ENCODE results near the gene GNAQ.
A peak's percentile ranks its signal among the peaks of the same experiment; 100 is the strongest.

GNAQ gene

DNA sequence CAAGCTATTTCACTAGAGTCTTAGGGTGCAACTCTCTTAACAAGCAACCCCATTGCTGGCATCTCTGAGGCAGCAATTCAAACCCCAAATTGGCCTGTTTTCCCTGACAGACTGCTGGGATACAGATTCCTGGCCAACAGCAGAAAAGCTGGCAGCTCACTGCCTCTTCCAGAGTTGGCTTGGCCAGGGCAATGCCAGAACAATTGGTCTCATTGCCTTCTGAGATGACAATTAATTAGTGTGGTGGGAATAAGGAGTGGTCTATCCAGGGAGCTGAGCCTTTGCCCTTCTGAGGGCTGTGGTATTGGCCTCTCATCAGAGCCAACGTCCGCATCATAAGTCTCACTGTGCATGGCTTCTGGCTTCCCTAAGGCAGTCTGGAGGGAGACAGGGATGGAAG, 183.2 kb downstream of the GNAQ start:
- peaks cover 3% of the 10 kb centered on the region for H3K4me1 Mint-ChIP-seq
- no peaks in the 10 kb centered on the region for H3K36me3 Mint-ChIP-seq (ENCODE audit: low read depth)
- no peak for DNase-seq
- H3K9me3 Mint-ChIP-seq: no peaks in the 10 kb centered on the region
- peak overlapping the region; percentile 67 for H3K27ac Mint-ChIP-seq
- TF ChIP-seq, protein P1, sequence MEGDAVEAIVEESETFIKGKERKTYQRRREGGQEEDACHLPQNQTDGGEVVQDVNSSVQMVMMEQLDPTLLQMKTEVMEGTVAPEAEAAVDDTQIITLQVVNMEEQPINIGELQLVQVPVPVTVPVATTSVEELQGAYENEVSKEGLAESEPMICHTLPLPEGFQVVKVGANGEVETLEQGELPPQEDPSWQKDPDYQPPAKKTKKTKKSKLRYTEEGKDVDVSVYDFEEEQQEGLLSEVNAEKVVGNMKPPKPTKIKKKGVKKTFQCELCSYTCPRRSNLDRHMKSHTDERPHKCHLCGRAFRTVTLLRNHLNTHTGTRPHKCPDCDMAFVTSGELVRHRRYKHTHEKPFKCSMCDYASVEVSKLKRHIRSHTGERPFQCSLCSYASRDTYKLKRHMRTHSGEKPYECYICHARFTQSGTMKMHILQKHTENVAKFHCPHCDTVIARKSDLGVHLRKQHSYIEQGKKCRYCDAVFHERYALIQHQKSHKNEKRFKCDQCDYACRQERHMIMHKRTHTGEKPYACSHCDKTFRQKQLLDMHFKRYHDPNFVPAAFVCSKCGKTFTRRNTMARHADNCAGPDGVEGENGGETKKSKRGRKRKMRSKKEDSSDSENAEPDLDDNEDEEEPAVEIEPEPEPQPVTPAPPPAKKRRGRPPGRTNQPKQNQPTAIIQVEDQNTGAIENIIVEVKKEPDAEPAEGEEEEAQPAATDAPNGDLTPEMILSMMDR (IDR thresholded peaks at IDR 0.05): no peak
- no peaks in the 10 kb centered on the region for H3K27me3 Mint-ChIP-seq (ENCODE audit: low read depth, poor library complexity)
- H3K4me3 Mint-ChIP-seq: no peak overlapping the region

DNA sequence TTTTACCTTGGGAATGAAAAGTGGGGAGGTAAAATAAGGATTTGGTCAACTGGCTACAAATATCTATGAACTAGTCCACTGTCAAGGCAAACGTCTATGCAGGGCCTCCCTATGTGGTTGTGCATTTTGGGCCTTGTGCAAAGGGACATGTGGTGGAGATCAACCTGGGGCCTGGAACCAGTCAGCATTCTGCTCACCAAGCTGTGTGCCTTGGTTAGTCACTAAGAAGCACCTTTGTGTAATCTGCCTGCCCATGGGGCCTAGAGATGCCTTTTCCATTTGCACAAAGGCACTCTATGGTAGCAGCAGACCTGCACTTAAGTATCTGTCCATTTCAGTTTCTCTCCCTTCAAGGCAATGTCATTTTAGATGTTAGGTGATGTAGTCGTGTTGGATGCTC, 184.0 kb downstream of the GNAQ start:
- Mint-ChIP-seq H3K4me3 (no peak overlapping the region), H3K36me3 (ENCODE audit: low read depth) (no peaks in the 10 kb centered on the region), H3K9me3 (no peaks in the 10 kb centered on the region), H3K27me3 (ENCODE audit: low read depth, poor library complexity) (no peaks in the 10 kb centered on the region), H3K4me1 (peaks cover 9% of the 10 kb centered on the region), H3K27ac (peak overlapping the region; percentile 91)
- no peak for DNase-seq
- TF ChIP-seq, protein P1 (IDR thresholded peaks at IDR 0.05): no peak

DNA sequence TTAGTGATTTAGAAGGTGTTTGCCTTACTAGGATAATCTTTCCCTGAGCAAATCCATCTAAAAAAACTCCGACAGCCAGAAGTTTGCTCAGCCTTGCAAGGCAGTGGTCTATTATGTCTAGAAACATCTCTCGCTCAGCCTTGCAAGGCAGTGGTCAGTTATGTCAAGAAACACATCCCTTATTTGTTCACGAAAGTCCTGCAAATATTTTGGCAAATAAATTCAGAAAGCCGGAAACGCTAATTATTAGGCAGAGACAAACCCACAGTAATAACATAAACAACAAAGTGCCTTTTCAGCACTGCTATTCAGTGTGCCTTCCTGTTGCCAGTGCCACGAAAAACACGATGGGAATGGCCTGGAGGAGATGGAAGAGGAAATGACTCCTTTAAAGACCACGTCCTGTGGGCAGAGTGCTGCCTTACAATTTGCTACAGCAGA, 184.5 kb downstream of the GNAQ start:
- H3K27ac Mint-ChIP-seq: peak overlapping the region; percentile 91
- H3K36me3 Mint-ChIP-seq (ENCODE audit: low read depth): no peaks in the 10 kb centered on the region
- no peak for DNase-seq
- H3K27me3 Mint-ChIP-seq (ENCODE audit: low read depth, poor library complexity): no peaks in the 10 kb centered on the region
- TF ChIP-seq, protein P1 (IDR thresholded peaks at IDR 0.05): no peak
- no peak overlapping the region for H3K4me3 Mint-ChIP-seq
- H3K9me3 Mint-ChIP-seq: no peaks in the 10 kb centered on the region
- H3K4me1 Mint-ChIP-seq: peaks cover 9% of the 10 kb centered on the region

DNA sequence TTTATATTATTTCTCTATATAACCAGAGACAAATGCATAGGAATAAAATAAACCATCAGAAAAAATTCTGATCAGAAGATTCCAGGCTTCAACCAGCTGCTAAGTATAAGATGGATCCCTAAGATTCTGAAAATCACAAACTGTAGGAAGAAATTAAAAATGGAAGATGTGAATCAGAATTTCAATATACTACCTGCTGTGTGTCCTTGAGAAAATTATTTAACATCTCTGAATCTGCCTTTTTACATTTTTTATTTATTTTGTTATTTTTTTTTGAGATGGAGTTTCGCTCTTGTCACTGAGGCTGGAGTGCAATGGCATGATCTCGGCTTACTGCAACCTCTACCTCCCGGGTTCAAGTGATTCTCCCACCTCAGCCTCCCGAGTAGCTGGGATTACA, 187.2 kb downstream of the GNAQ start:
- Mint-ChIP-seq H3K36me3 (ENCODE audit: low read depth) (no peaks in the 10 kb centered on the region), H3K9me3 (no peaks in the 10 kb centered on the region), H3K27me3 (ENCODE audit: low read depth, poor library complexity) (no peaks in the 10 kb centered on the region), H3K4me3 (no peak overlapping the region), H3K27ac (no peak overlapping the region), H3K4me1 (peaks cover 9% of the 10 kb centered on the region)
- TF ChIP-seq, protein P1 (IDR thresholded peaks at IDR 0.05): no peak
- no peak for DNase-seq

DNA sequence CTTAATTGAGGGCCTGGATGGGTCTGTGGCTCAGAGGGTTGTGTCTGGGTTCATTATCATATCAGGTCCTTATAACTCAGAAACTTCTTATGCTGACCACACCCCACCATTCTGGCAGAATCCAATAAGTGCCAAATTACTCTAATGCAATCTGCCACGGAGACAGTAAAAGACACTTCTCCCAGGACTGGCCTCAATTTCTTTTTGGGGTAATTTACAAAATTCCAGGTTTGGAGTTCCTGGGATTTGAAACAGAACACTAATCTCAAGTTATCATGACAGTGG, 187.8 kb downstream of the GNAQ start:
- TF ChIP-seq, protein P1 (IDR thresholded peaks at IDR 0.05): no peak
- no peaks in the 10 kb centered on the region for H3K27me3 Mint-ChIP-seq (ENCODE audit: low read depth, poor library complexity)
- H3K9me3 Mint-ChIP-seq: no peaks in the 10 kb centered on the region
- no peak overlapping the region for H3K27ac Mint-ChIP-seq
- no peaks in the 10 kb centered on the region for H3K36me3 Mint-ChIP-seq (ENCODE audit: low read depth)
- H3K4me1 Mint-ChIP-seq: peaks cover 9% of the 10 kb centered on the region
- no peak overlapping the region for H3K4me3 Mint-ChIP-seq
- DNase-seq: no peak

DNA sequence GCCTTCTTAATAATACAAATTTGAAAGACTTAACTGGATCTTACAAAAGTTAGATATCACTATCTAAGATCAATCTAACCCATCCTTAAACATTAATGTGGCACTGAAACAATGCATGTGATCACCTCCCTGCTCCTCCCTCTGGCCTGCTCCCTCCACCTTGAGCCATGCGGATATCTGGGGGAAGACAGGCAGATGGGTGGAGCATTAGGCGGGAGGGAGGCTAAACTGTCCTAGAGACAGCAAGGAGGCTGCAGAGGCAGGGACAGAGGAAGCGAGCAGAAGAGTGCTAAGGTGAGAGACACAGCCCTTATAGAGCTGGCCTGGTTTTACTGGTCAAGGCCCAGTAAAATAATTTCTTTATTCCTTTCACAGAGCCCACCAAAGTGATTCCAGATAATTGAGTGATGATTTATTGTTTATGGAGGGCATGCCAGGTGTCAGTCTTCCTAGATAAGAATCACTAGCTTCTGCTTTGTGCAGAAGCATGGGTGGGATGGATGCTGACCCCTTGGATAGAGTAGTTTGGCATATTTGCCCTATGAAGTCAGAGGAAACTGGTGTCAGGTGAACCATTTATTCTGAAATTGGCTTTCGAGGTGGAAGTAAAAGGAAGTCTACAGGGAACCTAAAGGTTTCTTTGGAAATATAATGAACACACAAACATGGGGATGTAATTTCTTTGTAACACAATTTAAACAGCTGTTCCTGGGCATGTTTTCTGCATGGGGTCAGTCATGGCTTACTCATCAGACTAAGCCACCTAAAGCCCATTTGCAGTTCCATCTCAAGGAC, 188.3 kb downstream of the GNAQ start:
- no peak for DNase-seq
- H3K4me1 Mint-ChIP-seq: peaks cover 9% of the 10 kb centered on the region
- H3K27ac Mint-ChIP-seq: no peak overlapping the region

More for the DNA sequence above, 188.3 kb downstream of the GNAQ start:
- Mint-ChIP-seq H3K9me3 (no peaks in the 10 kb centered on the region), H3K4me3 (no peak overlapping the region), H3K27me3 (ENCODE audit: low read depth, poor library complexity) (no peaks in the 10 kb centered on the region), H3K36me3 (ENCODE audit: low read depth) (no peaks in the 10 kb centered on the region)
- TF ChIP-seq, protein P1 (IDR thresholded peaks at IDR 0.05): no peak
